MG63 (cell line): ENCODE measurements around the gene HIBCH. TPM values are rescaled to one million over a fixed set of nuclear protein-coding genes. Genes with fewer than 3 reads are reported as not detected.

Source experiments
- DNase-seq: peaks from one replicate; pipeline ENCODE4 v3.0.0-alpha.2; 2020
- H3K27me3 ChIP-seq: fragments of 250-450 bp; sonication (Bioruptor Pico); 2 replicates; pipeline ENCODE4 v1.5.1; 2020; ENCODE audit warnings: mild to moderate bottlenecking, moderate library complexity
- H3K36me3 ChIP-seq: fragments of 250-450 bp; sonication (Bioruptor Pico); 2 replicates; pipeline ENCODE4 v1.5.1; 2020; ENCODE audit warnings: mild to moderate bottlenecking, moderate library complexity
- H3K4me3 ChIP-seq: fragments of 250-450 bp; sonication (Bioruptor Pico); 2 replicates; pipeline ENCODE4 v1.5.1; 2020; ENCODE audit warnings: mild to moderate bottlenecking, moderate library complexity
- H3K9me3 ChIP-seq: fragments of 250-450 bp; sonication (Bioruptor Pico); 2 replicates; pipeline ENCODE4 v1.5.1; 2020; ENCODE audit warnings: mild to moderate bottlenecking, moderate library complexity
- total RNA-seq: library from RNA; depleted of rRNA; stranded (reverse); fragments of >200 nt; shearing (Covaris generic); gene quantifications from 2 replicates; pipeline ENCODE4 v1.2.3, GENCODE V29; 2014; ENCODE audit warnings: low replicate concordance

Gene HIBCH
- total RNA-seq, 1 experiment from 2014 or later, result 13.9 TPM

- Histone ChIP-seq H3K9me3 (peaks cover 5% of the 10 kb centered on the region), H3K27me3 (no peaks in the 10 kb centered on the region), H3K36me3 (peaks cover 4% of the 10 kb centered on the region), H3K4me3 (no peak overlapping the region)
- DNase-seq, result no peak
These were observed 122.4 kb downstream of the HIBCH start for GRCh38 chr2:190197143-190197720.

- H3K36me3 ChIP-seq, result no peaks in the 10 kb centered on the region; the same call in 1 of the 2 replicates
- H3K4me3 ChIP-seq, result no peak overlapping the region
- DNase-seq, result no peak
- H3K9me3 ChIP-seq, result no peaks in the 10 kb centered on the region
- no peaks in the 10 kb centered on the region for H3K27me3 ChIP-seq
These were observed 129.0 kb downstream of the HIBCH start for GRCh38 chr2:190190507-190191162.

- DNase-seq, result no peak
- no peaks in the 10 kb centered on the region; the same call in 1 of the 2 replicates for H3K36me3 ChIP-seq
- no peaks in the 10 kb centered on the region for H3K9me3 ChIP-seq
- H3K4me3 ChIP-seq, result no peak overlapping the region
- H3K27me3 ChIP-seq, result no peaks in the 10 kb centered on the region; the same call in 1 of the 2 replicates
These were observed 131.3 kb downstream of the HIBCH start for GRCh38 chr2:190188289-190188688.

GRCh38 chr2:190186238-190186637 is 133.4 kb downstream of the HIBCH start:
- Histone ChIP-seq H3K27me3 (no peaks in the 10 kb centered on the region; the same call in 1 of the 2 replicates), H3K36me3 (no peaks in the 10 kb centered on the region; the same call in 1 of the 2 replicates), H3K9me3 (no peaks in the 10 kb centered on the region), H3K4me3 (no peak overlapping the region)
- no peak for DNase-seq

GRCh38 chr2:190185380-190185779 is 134.2 kb downstream of the HIBCH start:
- DNase-seq, result no peak
- H3K9me3 ChIP-seq, result no peaks in the 10 kb centered on the region
- H3K4me3 ChIP-seq, result no peak overlapping the region
- H3K36me3 ChIP-seq, result no peaks in the 10 kb centered on the region
- H3K27me3 ChIP-seq, result no peaks in the 10 kb centered on the region; the same call in 1 of the 2 replicates

GRCh38 chr2:190184460-190184859 is 135.2 kb downstream of the HIBCH start:
- Histone ChIP-seq H3K36me3 (no peaks in the 10 kb centered on the region), H3K9me3 (no peaks in the 10 kb centered on the region), H3K27me3 (no peaks in the 10 kb centered on the region; the same call in 1 of the 2 replicates), H3K4me3 (no peak overlapping the region)
- DNase-seq, result no peak

GRCh38 chr2:190183539-190183938 is 136.1 kb downstream of the HIBCH start:
- Histone ChIP-seq H3K36me3 (no peaks in the 10 kb centered on the region), H3K9me3 (no peaks in the 10 kb centered on the region), H3K4me3 (no peak overlapping the region), H3K27me3 (no peaks in the 10 kb centered on the region; the same call in 1 of the 2 replicates)
- DNase-seq, result no peak

GRCh38 chr2:190182071-190182524 is 137.5 kb downstream of the HIBCH start:
- H3K4me3 ChIP-seq, result no peak overlapping the region
- no peaks in the 10 kb centered on the region; the same call in 1 of the 2 replicates for H3K27me3 ChIP-seq
- no peaks in the 10 kb centered on the region for H3K36me3 ChIP-seq
- H3K9me3 ChIP-seq, result no peaks in the 10 kb centered on the region
- DNase-seq, result no peak

GRCh38 chr2:190181123-190181669 is 138.4 kb downstream of the HIBCH start:
- H3K36me3 ChIP-seq, result no peaks in the 10 kb centered on the region
- no peaks in the 10 kb centered on the region; the same call in 1 of the 2 replicates for H3K27me3 ChIP-seq
- DNase-seq, result no peak
- no peaks in the 10 kb centered on the region for H3K9me3 ChIP-seq
- H3K4me3 ChIP-seq, result peak overlapping the region; percentile 59

- Histone ChIP-seq H3K36me3 (no peaks in the 10 kb centered on the region), H3K4me3 (peak overlapping the region; percentile 59), H3K9me3 (no peaks in the 10 kb centered on the region), H3K27me3 (no peaks in the 10 kb centered on the region; the same call in 1 of the 2 replicates)
- peak; percentile 63 for DNase-seq
These were observed 139.1 kb downstream of the HIBCH start for GRCh38 chr2:190180313-190181122.

- peak overlapping the region; percentile 59 for H3K4me3 ChIP-seq
- H3K9me3 ChIP-seq, result no peaks in the 10 kb centered on the region
- no peak for DNase-seq
- H3K36me3 ChIP-seq, result no peaks in the 10 kb centered on the region
- H3K27me3 ChIP-seq, result no peaks in the 10 kb centered on the region; the same call in 1 of the 2 replicates
These were observed 139.8 kb downstream of the HIBCH start for GRCh38 chr2:190179754-190180312.

GRCh38 chr2:190178066-190178722 is 141.4 kb downstream of the HIBCH start:
- Histone ChIP-seq H3K36me3 (no peaks in the 10 kb centered on the region), H3K9me3 (no peaks in the 10 kb centered on the region), H3K4me3 (no peak overlapping the region), H3K27me3 (no peaks in the 10 kb centered on the region)
- DNase-seq, result no peak

- H3K4me3 ChIP-seq, result no peak overlapping the region
- H3K36me3 ChIP-seq, result no peaks in the 10 kb centered on the region
- DNase-seq, result no peak
- no peaks in the 10 kb centered on the region for H3K9me3 ChIP-seq
- H3K27me3 ChIP-seq, result no peaks in the 10 kb centered on the region
These were observed 142.2 kb downstream of the HIBCH start for GRCh38 chr2:190177249-190178040.

GRCh38 chr2:190173392-190173791 is 146.2 kb downstream of the HIBCH start:
- Histone ChIP-seq H3K36me3 (no peaks in the 10 kb centered on the region), H3K4me3 (no peak overlapping the region), H3K27me3 (no peaks in the 10 kb centered on the region), H3K9me3 (no peaks in the 10 kb centered on the region)
- no peak for DNase-seq

- Histone ChIP-seq H3K27me3 (no peaks in the 10 kb centered on the region), H3K4me3 (no peak overlapping the region), H3K9me3 (no peaks in the 10 kb centered on the region), H3K36me3 (no peaks in the 10 kb centered on the region)
- no peak for DNase-seq
These were observed 149.0 kb downstream of the HIBCH start for GRCh38 chr2:190170673-190171072.
